Activated CD8-positive, alpha-beta memory T cell treated with anti-CD3 and anti-CD28 coated beads, Interleukin-2, amount 50 U/mL, for 4 hours (primary cell): Measurements from ENCODE around the gene GRK4.

Source experiments
- DNase-seq: peaks from one replicate; pipeline ENCODE4 v3.0.0-alpha.2; 2020

Gene GRK4

GRCh38 chr4:3017504-3017903 lies 54.1 kb downstream of the GRK4 start:
- no peak for DNase-seq

- no peak for DNase-seq
Measured at GRCh38 chr4:3019145-3019846, 55.9 kb downstream of the GRK4 start.

- DNase-seq, result no peak
Measured at GRCh38 chr4:3021127-3021526, 57.8 kb downstream of the GRK4 start.

GRCh38 chr4:3021627-3022026 lies 58.3 kb downstream of the GRK4 start:
- no peak for DNase-seq

- no peak for DNase-seq
Measured at GRCh38 chr4:3022112-3022511, 58.7 kb downstream of the GRK4 start.

GRCh38 chr4:3022651-3023050 lies 59.3 kb downstream of the GRK4 start:
- DNase-seq, result no peak

GRCh38 chr4:3025881-3026280 lies 62.5 kb downstream of the GRK4 start:
- no peak for DNase-seq

- no peak for DNase-seq
Measured at GRCh38 chr4:3026540-3026939, 63.2 kb downstream of the GRK4 start.

GRCh38 chr4:3029464-3029863 lies 66.1 kb downstream of the GRK4 start:
- no peak for DNase-seq

- DNase-seq, result no peak
Measured at GRCh38 chr4:3030566-3031356, 67.4 kb downstream of the GRK4 start.

GRCh38 chr4:3031357-3032082 lies 68.1 kb downstream of the GRK4 start:
- no peak for DNase-seq

- no peak for DNase-seq
Measured at GRCh38 chr4:3034231-3034630, 70.9 kb downstream of the GRK4 start.

GRCh38 chr4:3035249-3035648 lies 71.9 kb downstream of the GRK4 start:
- no peak for DNase-seq

GRCh38 chr4:3035674-3036073 lies 72.3 kb downstream of the GRK4 start:
- DNase-seq, result no peak

- DNase-seq, result no peak
Measured at GRCh38 chr4:3036131-3036952, 73.0 kb downstream of the GRK4 start.

GRCh38 chr4:3037957-3038461 lies 74.6 kb downstream of the GRK4 start:
- no peak for DNase-seq

GRCh38 chr4:3039706-3040366 lies 76.5 kb downstream of the GRK4 start:
- DNase-seq, result no peak

GRCh38 chr4:3040452-3041191 lies 77.3 kb downstream of the GRK4 start:
- DNase-seq, result no peak

GRCh38 chr4:3041192-3042142 lies 78.1 kb downstream of the GRK4 start:
- DNase-seq, result peak; percentile 28

- no peak for DNase-seq
Measured at GRCh38 chr4:3042226-3042625, 78.9 kb downstream of the GRK4 start.
